Astrocyte (in vitro differentiated cells and primary cell): ENCODE data around the gene HIVEP2. TPM values are rescaled to one million over a fixed set of nuclear protein-coding genes. Genes with fewer than 3 reads are reported as not detected.

Source experiments
- DNase-seq: peaks from one replicate; pipeline ENCODE4 v3.0.0-alpha.2; 2010; ENCODE audit warnings: low read depth
- FAIRE-seq: peaks from 2 replicates; lab custom pipeline; 2011; peaks lifted over from hg19 to GRCh38; lab: Jason Lieb, UNC
- H2AFZ ChIP-seq: 2 replicates; pipeline ENCODE4 v1.6.0; 2012; ENCODE audit warnings: low read depth, low read length, inconsistent platforms
- H3K27ac ChIP-seq: 2 replicates; pipeline ENCODE4 v1.5.1; 2011; ENCODE audit warnings: low read depth, low read length, inconsistent platforms
- H3K27me3 ChIP-seq: 2 replicates; pipeline ENCODE4 v1.6.0; 2011; ENCODE audit warnings: low read length, inconsistent platforms; ENCODE audit not compliant: insufficient read depth
- H3K36me3 ChIP-seq: 2 replicates; pipeline ENCODE4 v1.5.1; 2011; ENCODE audit warnings: low read length, inconsistent platforms; ENCODE audit not compliant: insufficient read depth
- H3K4me1 ChIP-seq: 2 replicates; pipeline ENCODE4 v1.5.1; 2011; ENCODE audit warnings: low read length, inconsistent platforms; ENCODE audit not compliant: insufficient read depth
- H3K4me2 ChIP-seq: 2 replicates; pipeline ENCODE4 v1.6.0; 2012; ENCODE audit warnings: low read length, inconsistent platforms
- H3K4me3 ChIP-seq: 2 replicates; pipeline ENCODE4 v1.5.1; 2011; ENCODE audit warnings: low read depth, mild to moderate bottlenecking, low read length, inconsistent platforms; ENCODE audit not compliant: insufficient read depth
- H3K79me2 ChIP-seq: 2 replicates; pipeline ENCODE4 v1.6.0; 2012; ENCODE audit warnings: mild to moderate bottlenecking, low read length, inconsistent platforms; ENCODE audit not compliant: insufficient read depth
- H3K9ac ChIP-seq: 2 replicates; pipeline ENCODE4 v1.6.0; 2012; ENCODE audit warnings: mild to moderate bottlenecking, low read length, inconsistent platforms
- H3K9me3 ChIP-seq: 2 replicates; pipeline ENCODE4 v1.5.1; 2012; ENCODE audit warnings: low read depth, mild to moderate bottlenecking, low read length, inconsistent platforms; ENCODE audit not compliant: insufficient read depth
- H4K20me1 ChIP-seq: 2 replicates; pipeline ENCODE4 v1.6.0; 2012; ENCODE audit warnings: low read length, inconsistent platforms; ENCODE audit not compliant: insufficient read depth
- H3K27ac Mint-ChIP-seq: one replicate; pipeline ENCODE4 v1.8.0; 2021; ENCODE audit warnings: mild to moderate bottlenecking, mixed read lengths; ENCODE audit not compliant: unreplicated experiment
- H3K27me3 Mint-ChIP-seq: one replicate; pipeline ENCODE4 v1.8.0; 2021; ENCODE audit warnings: low read depth, mixed read lengths; ENCODE audit not compliant: unreplicated experiment
- H3K36me3 Mint-ChIP-seq: one replicate; pipeline ENCODE4 v1.8.0; 2021; ENCODE audit warnings: low read depth, mixed read lengths; ENCODE audit not compliant: unreplicated experiment
- H3K4me1 Mint-ChIP-seq: one replicate; pipeline ENCODE4 v1.8.0; 2021; ENCODE audit warnings: low read depth, mixed read lengths; ENCODE audit not compliant: unreplicated experiment
- H3K4me3 Mint-ChIP-seq: one replicate; pipeline ENCODE4 v1.8.0; 2021; ENCODE audit warnings: mild to moderate bottlenecking, moderate library complexity, mixed read lengths; ENCODE audit not compliant: unreplicated experiment
- H3K9me3 Mint-ChIP-seq: one replicate; pipeline ENCODE4 v1.8.0; 2021; ENCODE audit warnings: mild to moderate bottlenecking, mixed read lengths; ENCODE audit not compliant: unreplicated experiment
- EZH2 ChIP-seq: IDR thresholded peaks from 2 replicates; pipeline ENCODE4 v1.6.1; 2012; ENCODE audit warnings: mild to moderate bottlenecking, low read length, inconsistent platforms; ENCODE audit not compliant: insufficient read depth
- total RNA-seq: library from RNA; stranded (reverse); gene quantifications from 2 replicates; pipeline ENCODE4 v1.2.1, GENCODE V29; 2021
- TF ChIP-seq, protein P1 (sequence below): IDR thresholded peaks from 2 replicates; pipeline ENCODE4 v1.5.1; 2011; ENCODE audit warnings: low read depth, mild to moderate bottlenecking, inconsistent platforms, low read length, moderate library complexity; ENCODE audit not compliant: insufficient read depth

The HIVEP2 gene
- total RNA-seq, 1 donor from 2014 or later, result 21.2 TPM

GRCh38 chr6:142944124-142945048 lies 590 bp downstream of the HIVEP2 start:
- H3K27ac ChIP-seq, result peak overlapping the region; percentile 99
- no peaks in the 10 kb centered on the region for H3K27me3 ChIP-seq
- H3K9me3 Mint-ChIP-seq, result no peaks in the 10 kb centered on the region
- FAIRE-seq (no peak), DNase-seq (peak; percentile 92)
- peak overlapping the region; percentile 95 for H3K27ac Mint-ChIP-seq
- H3K4me2 ChIP-seq, result peak overlapping the region; percentile 100
- peaks cover 18% of the 10 kb centered on the region for H3K4me1 Mint-ChIP-seq
- peak overlapping the region; percentile 100 for H3K9ac ChIP-seq
- peaks cover 62% of the 10 kb centered on the region for H3K79me2 ChIP-seq
- H4K20me1 ChIP-seq, result peaks cover 10% of the 10 kb centered on the region
- peaks cover 28% of the 10 kb centered on the region for H3K4me1 ChIP-seq
- no peaks in the 10 kb centered on the region for H3K9me3 ChIP-seq
- H3K4me3 ChIP-seq, result peak overlapping the region; percentile 98
- H3K4me3 Mint-ChIP-seq, result peak overlapping the region; percentile 91
- H3K27me3 Mint-ChIP-seq, result no peaks in the 10 kb centered on the region
- no peaks in the 10 kb centered on the region for H3K36me3 Mint-ChIP-seq
- H2AFZ ChIP-seq, result peak overlapping the region; percentile 22
- TF ChIP-seq, protein P1, sequence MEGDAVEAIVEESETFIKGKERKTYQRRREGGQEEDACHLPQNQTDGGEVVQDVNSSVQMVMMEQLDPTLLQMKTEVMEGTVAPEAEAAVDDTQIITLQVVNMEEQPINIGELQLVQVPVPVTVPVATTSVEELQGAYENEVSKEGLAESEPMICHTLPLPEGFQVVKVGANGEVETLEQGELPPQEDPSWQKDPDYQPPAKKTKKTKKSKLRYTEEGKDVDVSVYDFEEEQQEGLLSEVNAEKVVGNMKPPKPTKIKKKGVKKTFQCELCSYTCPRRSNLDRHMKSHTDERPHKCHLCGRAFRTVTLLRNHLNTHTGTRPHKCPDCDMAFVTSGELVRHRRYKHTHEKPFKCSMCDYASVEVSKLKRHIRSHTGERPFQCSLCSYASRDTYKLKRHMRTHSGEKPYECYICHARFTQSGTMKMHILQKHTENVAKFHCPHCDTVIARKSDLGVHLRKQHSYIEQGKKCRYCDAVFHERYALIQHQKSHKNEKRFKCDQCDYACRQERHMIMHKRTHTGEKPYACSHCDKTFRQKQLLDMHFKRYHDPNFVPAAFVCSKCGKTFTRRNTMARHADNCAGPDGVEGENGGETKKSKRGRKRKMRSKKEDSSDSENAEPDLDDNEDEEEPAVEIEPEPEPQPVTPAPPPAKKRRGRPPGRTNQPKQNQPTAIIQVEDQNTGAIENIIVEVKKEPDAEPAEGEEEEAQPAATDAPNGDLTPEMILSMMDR, result no peak
- no peak for TF ChIP-seq EZH2
- no peaks in the 10 kb centered on the region for H3K36me3 ChIP-seq

DNA sequence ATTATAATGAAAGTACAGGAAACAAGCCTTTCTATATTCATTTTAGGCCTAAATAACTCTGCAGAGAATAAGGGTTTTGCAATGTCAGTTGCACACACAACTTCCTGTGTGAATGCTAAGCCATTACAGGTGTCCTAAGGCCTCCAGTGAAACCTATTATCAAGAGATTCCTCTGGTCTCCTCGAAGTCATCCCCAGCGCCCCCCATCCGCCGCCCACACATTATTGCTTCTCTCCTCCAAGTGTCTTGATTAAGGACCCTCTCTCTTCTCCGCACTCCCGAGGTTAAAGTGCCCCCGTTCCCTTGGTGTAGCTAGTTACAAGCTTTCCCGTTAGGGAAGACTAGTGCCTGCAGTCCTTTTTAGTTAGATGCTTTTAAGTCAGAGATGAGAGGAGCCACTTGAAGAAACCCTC lies 1.3 kb downstream of the HIVEP2 start:
- no peaks in the 10 kb centered on the region for H3K27me3 Mint-ChIP-seq
- peaks cover 28% of the 10 kb centered on the region for H3K4me1 ChIP-seq
- DNase-seq, result peak; percentile 27
- peak overlapping the region; percentile 100 for H3K9ac ChIP-seq
- peaks cover 68% of the 10 kb centered on the region for H3K79me2 ChIP-seq
- no peak overlapping the region for H2AFZ ChIP-seq
- H4K20me1 ChIP-seq, result peaks cover 12% of the 10 kb centered on the region
- H3K4me3 Mint-ChIP-seq, result peak overlapping the region; percentile 91
- no peaks in the 10 kb centered on the region for H3K36me3 ChIP-seq
- H3K4me2 ChIP-seq, result peak overlapping the region; percentile 100
- H3K9me3 Mint-ChIP-seq, result no peaks in the 10 kb centered on the region
- H3K9me3 ChIP-seq, result no peaks in the 10 kb centered on the region
- H3K27ac ChIP-seq, result peak overlapping the region; percentile 99
- H3K4me3 ChIP-seq, result peak overlapping the region; percentile 98
- TF ChIP-seq, protein P1, result no peak
- no peak for TF ChIP-seq EZH2
- peaks cover 18% of the 10 kb centered on the region for H3K4me1 Mint-ChIP-seq
- H3K27ac Mint-ChIP-seq, result peak overlapping the region; percentile 95
- H3K27me3 ChIP-seq, result no peaks in the 10 kb centered on the region
- FAIRE-seq, result peak; percentile 5
- H3K36me3 Mint-ChIP-seq, result no peaks in the 10 kb centered on the region
